ENCODE measurements around the gene RFX3.

DNA sequence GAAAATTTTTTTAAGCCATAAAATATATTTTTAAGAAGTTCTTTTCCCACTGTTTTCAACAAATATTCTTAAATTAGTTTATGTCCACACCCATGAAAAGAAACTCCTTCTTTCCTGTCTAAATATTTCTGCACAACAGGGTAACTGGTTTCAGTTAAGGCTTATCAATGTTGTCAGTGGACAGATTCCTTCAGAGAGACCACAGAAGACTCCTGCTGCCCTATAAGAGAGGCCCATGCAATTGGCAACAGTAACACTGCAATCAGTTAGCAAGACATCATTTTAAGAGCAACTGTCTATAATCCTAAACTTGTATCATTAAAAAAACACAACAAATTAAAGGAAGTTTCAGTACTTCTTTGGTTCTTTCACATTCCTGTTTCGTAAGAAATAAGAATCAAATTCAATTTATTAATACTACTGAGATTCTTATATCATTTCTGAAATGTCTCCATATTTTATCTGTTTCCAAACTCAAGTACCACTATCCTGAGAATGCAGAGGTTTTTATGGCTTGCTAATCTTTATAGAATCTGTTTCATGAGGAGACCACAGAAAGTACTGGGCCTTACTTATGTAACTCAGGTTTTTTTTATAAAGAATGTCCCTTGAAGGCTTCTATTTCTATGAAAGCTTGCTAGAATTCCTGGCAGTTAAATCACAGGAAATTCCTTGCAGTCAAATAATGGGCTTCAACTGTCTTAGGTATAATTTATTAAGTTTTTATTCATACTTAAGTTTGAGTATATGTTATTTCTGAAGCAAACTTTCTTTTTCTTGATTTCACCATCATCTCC is 240.2 kb downstream of the RFX3 start:
- TF ChIP-seq, protein P1, sequence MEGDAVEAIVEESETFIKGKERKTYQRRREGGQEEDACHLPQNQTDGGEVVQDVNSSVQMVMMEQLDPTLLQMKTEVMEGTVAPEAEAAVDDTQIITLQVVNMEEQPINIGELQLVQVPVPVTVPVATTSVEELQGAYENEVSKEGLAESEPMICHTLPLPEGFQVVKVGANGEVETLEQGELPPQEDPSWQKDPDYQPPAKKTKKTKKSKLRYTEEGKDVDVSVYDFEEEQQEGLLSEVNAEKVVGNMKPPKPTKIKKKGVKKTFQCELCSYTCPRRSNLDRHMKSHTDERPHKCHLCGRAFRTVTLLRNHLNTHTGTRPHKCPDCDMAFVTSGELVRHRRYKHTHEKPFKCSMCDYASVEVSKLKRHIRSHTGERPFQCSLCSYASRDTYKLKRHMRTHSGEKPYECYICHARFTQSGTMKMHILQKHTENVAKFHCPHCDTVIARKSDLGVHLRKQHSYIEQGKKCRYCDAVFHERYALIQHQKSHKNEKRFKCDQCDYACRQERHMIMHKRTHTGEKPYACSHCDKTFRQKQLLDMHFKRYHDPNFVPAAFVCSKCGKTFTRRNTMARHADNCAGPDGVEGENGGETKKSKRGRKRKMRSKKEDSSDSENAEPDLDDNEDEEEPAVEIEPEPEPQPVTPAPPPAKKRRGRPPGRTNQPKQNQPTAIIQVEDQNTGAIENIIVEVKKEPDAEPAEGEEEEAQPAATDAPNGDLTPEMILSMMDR (conservative IDR thresholded peaks at IDR 0.05; ENCODE audit: low read depth, low read length): no peak
- TF ChIP-seq EZH2 (IDR thresholded peaks at IDR 0.05; ENCODE audit: low read length, unreplicated experiment): no peak
